ENCODE measurements around the gene RBM17. TPM values are rescaled to one million over a fixed set of nuclear protein-coding genes. Genes with fewer than 3 reads are reported as not detected.
A peak's percentile ranks its signal among the peaks of the same experiment; 100 is the strongest.
"Not testable (repeated sequence)": the region's sequence is repeated elsewhere in the genome, so short reads cannot be mapped to it uniquely, and the experiment has no call there.

Gene RBM17
- total and polyA plus RNA-seq, 5 experiments from 2014 or later = 57.4 to 130 (median 84.9) TPM

GRCh38 chr10:6116806-6117205 lies 28.0 kb downstream of the RBM17 start:
- peaks cover 8 to 49% (median 15%) of the 10 kb centered on the region in 3 donors for H3K36me3 Mint-ChIP-seq
- H3K4me1 Mint-ChIP-seq = peaks cover 0 to 13% (median 0%) of the 10 kb centered on the region in 4 donors
- H3K27ac Mint-ChIP-seq = no peak overlapping the region
- ATAC-seq (no peak), DNase-seq (no peak)
- no peak overlapping the region for H3K4me3 Mint-ChIP-seq
- POLR2A ChIA-PET = interaction anchor here (0.7 to 0.9 kb wide), 2 partner anchors 58 to 245 kb away, joined by 3 to 4 read pairs; no protein-coding TSS in a partner anchor
- H3K27me3 Mint-ChIP-seq = no peaks in the 10 kb centered on the region
- H3K9me3 Mint-ChIP-seq = no peaks in the 10 kb centered on the region

- no peaks in the 10 kb centered on the region for H3K9me3 Mint-ChIP-seq
- H3K27ac Mint-ChIP-seq = peak overlapping the region in 5 of 10 donors; percentile 17 to 84 (median 51)
- H3K4me3 Mint-ChIP-seq = no peak overlapping the region
- no peak for DNase-seq
- ATAC-seq = peak in 1 of 2 donors; percentile 23
- peaks cover 0 to 13% (median 0%) of the 10 kb centered on the region in 4 donors for H3K4me1 Mint-ChIP-seq
- POLR2A ChIA-PET = interaction anchor here (0.7 to 0.9 kb wide), 3 partner anchors 25 to 228 kb away, joined by 3 to 4 read pairs (median 4); no protein-coding TSS in a partner anchor
- H3K27me3 Mint-ChIP-seq = no peaks in the 10 kb centered on the region
- peaks cover 4 to 40% (median 9%) of the 10 kb centered on the region in 3 donors for H3K36me3 Mint-ChIP-seq
Observed at GRCh38 chr10:6117711-6118110, 28.9 kb downstream of the RBM17 start.

GRCh38 chr10:6119423-6119822 lies 30.6 kb downstream of the RBM17 start:
- peaks cover 0 to 23% (median under 1%) of the 10 kb centered on the region in 3 donors for H3K36me3 Mint-ChIP-seq
- peaks cover 0 to 13% (median 0%) of the 10 kb centered on the region in 4 donors for H3K4me1 Mint-ChIP-seq
- ATAC-seq = no peak
- POLR2A ChIA-PET = interaction anchor here (0.6 to 2.0 kb wide), 4 partner anchors 9 to 39 kb away, joined by 3 to 6 read pairs (median 4); no protein-coding TSS in a partner anchor
- no peak overlapping the region for H3K4me3 Mint-ChIP-seq
- no peak for DNase-seq
- H3K27me3 Mint-ChIP-seq = no peaks in the 10 kb centered on the region
- H3K9me3 Mint-ChIP-seq = no peaks in the 10 kb centered on the region
- peak overlapping the region in 1 of 10 donors; percentile 41 for H3K27ac Mint-ChIP-seq

- H3K27ac Mint-ChIP-seq = peak overlapping the region in 6 of 10 donors; percentile 12 to 60 (median 38)
- H3K4me3 Mint-ChIP-seq = no peak overlapping the region
- H3K9me3 Mint-ChIP-seq = no peaks in the 10 kb centered on the region
- no peak for ATAC-seq
- H3K27me3 Mint-ChIP-seq = no peaks in the 10 kb centered on the region
- POLR2A ChIA-PET = interaction anchor here (0.6 to 2.0 kb wide), 3 partner anchors 8 to 38 kb away, joined by 4 to 6 read pairs (median 4); no protein-coding TSS in a partner anchor
- H3K36me3 Mint-ChIP-seq = peaks cover 0 to 17% (median 0%) of the 10 kb centered on the region in 3 donors
- H3K4me1 Mint-ChIP-seq = peaks cover 0 to 11% (median 0%) of the 10 kb centered on the region in 4 donors
- no peak for DNase-seq
Observed at GRCh38 chr10:6119962-6120361, 31.1 kb downstream of the RBM17 start.

GRCh38 chr10:6120691-6121090 lies 31.9 kb downstream of the RBM17 start:
- ATAC-seq = no peak
- Mint-ChIP-seq H3K27me3 (no peaks in the 10 kb centered on the region), H3K4me3 (no peak overlapping the region), H3K27ac (peak overlapping the region in 6 of 10 donors; percentile 12 to 65 (median 42)), H3K9me3 (no peaks in the 10 kb centered on the region), H3K36me3 (peaks cover 0 to 10% (median 0%) of the 10 kb centered on the region in 3 donors), H3K4me1 (peaks cover 0 to 11% (median under 1%) of the 10 kb centered on the region in 4 donors)
- DNase-seq = no peak
- POLR2A ChIA-PET = interaction anchor here (1.5 to 2.0 kb wide), 2 partner anchors 8 to 30 kb away, joined by 4 to 6 read pairs; no protein-coding TSS in a partner anchor

GRCh38 chr10:6121146-6121545 lies 32.3 kb downstream of the RBM17 start:
- Mint-ChIP-seq H3K4me3 (no peak overlapping the region), H3K9me3 (no peaks in the 10 kb centered on the region), H3K36me3 (peaks cover 0 to 6% (median 0%) of the 10 kb centered on the region in 3 donors), H3K27me3 (no peaks in the 10 kb centered on the region), H3K4me1 (peaks cover 0 to 11% (median under 1%) of the 10 kb centered on the region in 4 donors), H3K27ac (peak overlapping the region in 4 of 10 donors; percentile 12 to 65 (median 41))
- POLR2A ChIA-PET = no interaction called here
- ATAC-seq = no peak
- no peak for DNase-seq

- no peak overlapping the region for H3K4me3 Mint-ChIP-seq
- no peaks in the 10 kb centered on the region for H3K27me3 Mint-ChIP-seq
- H3K36me3 Mint-ChIP-seq = no peaks in the 10 kb centered on the region
- no peaks in the 10 kb centered on the region for H3K9me3 Mint-ChIP-seq
- peaks cover 1 to 10% (median 2%) of the 10 kb centered on the region in 4 donors for H3K4me1 Mint-ChIP-seq
- H3K27ac Mint-ChIP-seq = peak overlapping the region in 2 of 10 donors; percentile 27 to 84
- ATAC-seq (no peak), DNase-seq (no peak)
- POLR2A ChIA-PET = no interaction called here
Observed at GRCh38 chr10:6123532-6123931, 34.7 kb downstream of the RBM17 start.

- H3K4me1 Mint-ChIP-seq = peaks cover 12 to 13% (median 13%) of the 10 kb centered on the region in 4 donors
- no peak overlapping the region for H3K27ac Mint-ChIP-seq
- no peak overlapping the region for H3K4me3 Mint-ChIP-seq
- H3K9me3 Mint-ChIP-seq = no peaks in the 10 kb centered on the region
- POLR2A ChIA-PET = interaction anchor here (0.9 kb wide), 1 partner anchor 77 kb away, joined by 3 read pairs; no protein-coding TSS in a partner anchor
- no peaks in the 10 kb centered on the region for H3K36me3 Mint-ChIP-seq
- ATAC-seq = no peak
- peaks cover 0 to 3% (median 0%) of the 10 kb centered on the region in 5 donors for H3K27me3 Mint-ChIP-seq
- DNase-seq = no peak
Observed at GRCh38 chr10:6124666-6125065, 35.8 kb downstream of the RBM17 start.

- not testable (repeated sequence) for H3K27me3 Mint-ChIP-seq, DNase-seq, ATAC-seq, H3K36me3 Mint-ChIP-seq, H3K9me3 Mint-ChIP-seq, H3K27ac Mint-ChIP-seq, H3K4me3 Mint-ChIP-seq
- POLR2A ChIA-PET = interaction anchor here (0.6 to 1.6 kb wide), 3 partner anchors 8 to 364 kb away, joined by 4 to 6 read pairs (median 6); no protein-coding TSS in a partner anchor
- H3K4me1 Mint-ChIP-seq = peaks cover 8 to 24% (median 22%) of the 10 kb centered on the region in 4 donors
Observed at GRCh38 chr10:6127461-6127860, 38.6 kb downstream of the RBM17 start.

- DNase-seq = no peak
- POLR2A ChIA-PET = interaction anchor here (0.6 to 1.6 kb wide), 3 partner anchors 8 to 360 kb away, joined by 3 to 6 read pairs (median 6); no protein-coding TSS in a partner anchor
Observed at GRCh38 chr10:6128087-6128486, 39.3 kb downstream of the RBM17 start.

GRCh38 chr10:6128591-6129251 lies 39.9 kb downstream of the RBM17 start:
- Mint-ChIP-seq H3K4me1 (peaks cover 8 to 24% (median 22%) of the 10 kb centered on the region in 4 donors), H3K27ac (peak overlapping the region in 1 of 10 donors; percentile 28), H3K27me3 (peaks cover 0 to 8% (median 0%) of the 10 kb centered on the region in 5 donors), H3K36me3 (no peaks in the 10 kb centered on the region), H3K9me3 (no peaks in the 10 kb centered on the region), H3K4me3 (peak overlapping the region in 2 of 10 donors; percentile 7 to 44)
- ATAC-seq (no peak), DNase-seq (no peak)
- POLR2A ChIA-PET = interaction anchor here (0.6 to 1.6 kb wide), 2 partner anchors 9 to 247 kb away, joined by 3 to 6 read pairs; no protein-coding TSS in a partner anchor

More at GRCh38 chr10:6128087-6128486, 39.3 kb downstream of the RBM17 start:
- no peak overlapping the region for H3K27ac Mint-ChIP-seq
- H3K4me3 Mint-ChIP-seq = no peak overlapping the region
- H3K9me3 Mint-ChIP-seq = no peaks in the 10 kb centered on the region
- no peak for ATAC-seq
- H3K36me3 Mint-ChIP-seq = no peaks in the 10 kb centered on the region
- H3K27me3 Mint-ChIP-seq = peaks cover 0 to 8% (median 0%) of the 10 kb centered on the region in 5 donors
- peaks cover 8 to 24% (median 22%) of the 10 kb centered on the region in 4 donors for H3K4me1 Mint-ChIP-seq

GRCh38 chr10:6130848-6131470 lies 42.1 kb downstream of the RBM17 start:
- no peak overlapping the region for H3K27ac Mint-ChIP-seq
- no peak for DNase-seq
- peaks cover 0 to 8% (median 0%) of the 10 kb centered on the region in 5 donors for H3K27me3 Mint-ChIP-seq
- no peak overlapping the region for H3K4me3 Mint-ChIP-seq
- no peak for ATAC-seq
- POLR2A ChIA-PET = interaction anchor here (0.7 to 1.3 kb wide), 3 partner anchors 13 to 20 kb away, joined by 3 to 8 read pairs (median 5); no protein-coding TSS in a partner anchor
- no peaks in the 10 kb centered on the region for H3K9me3 Mint-ChIP-seq
- H3K4me1 Mint-ChIP-seq = peaks cover 8 to 24% (median 22%) of the 10 kb centered on the region in 4 donors
- no peaks in the 10 kb centered on the region for H3K36me3 Mint-ChIP-seq
